IMR-90 (cell line): ENCODE measurements around the gene TPM4.
A peak's percentile ranks its signal among the peaks of the same experiment; 100 is the strongest.

Experiments used
- BHLHE40 ChIP-seq: fragments of 150-350 bp; IDR thresholded peaks from 2 replicates; pipeline ENCODE4 v1.6.1; 2016; ENCODE audit warnings: mild to moderate bottlenecking, low read depth, low read length
- CTCF ChIP-seq: conservative IDR thresholded peaks from 2 replicates; pipeline ENCODE4 v1.5.1; 2012; ENCODE audit warnings: mild to moderate bottlenecking, low read depth, low read length, improper control_type of control experiment
- POLR2A ChIP-seq: IDR thresholded peaks from 2 replicates; pipeline ENCODE4 v1.6.1; 2012; ENCODE audit warnings: mild to moderate bottlenecking, low read depth, low read length
- SMC3 ChIP-seq: fragments of 150-350 bp; IDR thresholded peaks from 2 replicates; pipeline ENCODE4 v1.6.1; 2016; ENCODE audit warnings: low read depth, mild to moderate bottlenecking, antibody characterized with exemption, low read length, moderate library complexity
- USF2 ChIP-seq: fragments of 150-350 bp; IDR thresholded peaks from 2 replicates; pipeline ENCODE4 v1.6.1; 2017; ENCODE audit warnings: mild to moderate bottlenecking, antibody characterized with exemption, low read length, low read depth

- no peak for TF ChIP-seq SMC3
- TF ChIP-seq POLR2A = peak; percentile 89
- no peak for TF ChIP-seq USF2
- TF ChIP-seq CTCF = no peak
- no peak for TF ChIP-seq BHLHE40
Measured at GRCh38 chr19:16078759-16079707, 2.7 kb downstream of the TPM4 start.
